Mesenteric fat pad (tissue), 1 donor: ENCODE results near the gene UGT1A10. TPM values are rescaled to one million over a fixed set of nuclear protein-coding genes. Genes with fewer than 3 reads are reported as not detected.

ENCODE experiments used
- DNase-seq: peaks from one replicate; pipeline ENCODE4 v3.0.0-alpha.2; 2020; ENCODE audit warnings: low spot score
- total RNA-seq: library from RNA; stranded (reverse); fragmentation: NEBNext Ultra II Directional; extraction: Animal tissue kit (Norgen Biotek cat#: 25700); gene quantifications from one replicate; pipeline ENCODE4 v1.2.1, GENCODE V29; 2021
- donor health status: DM: yes; HTN: yes; CAD: no.

The UGT1A10 gene
- total RNA-seq, 1 donor from 2014 or later: not detected

- peak; percentile 82 for DNase-seq
Observed at GRCh38 chr2:233819884-233820773, 183.9 kb downstream of the UGT1A10 start.

GRCh38 chr2:233820774-233821105 lies 184.5 kb downstream of the UGT1A10 start:
- DNase-seq: peak; percentile 47

GRCh38 chr2:233821196-233821595 lies 184.9 kb downstream of the UGT1A10 start:
- DNase-seq: no peak

DNA sequence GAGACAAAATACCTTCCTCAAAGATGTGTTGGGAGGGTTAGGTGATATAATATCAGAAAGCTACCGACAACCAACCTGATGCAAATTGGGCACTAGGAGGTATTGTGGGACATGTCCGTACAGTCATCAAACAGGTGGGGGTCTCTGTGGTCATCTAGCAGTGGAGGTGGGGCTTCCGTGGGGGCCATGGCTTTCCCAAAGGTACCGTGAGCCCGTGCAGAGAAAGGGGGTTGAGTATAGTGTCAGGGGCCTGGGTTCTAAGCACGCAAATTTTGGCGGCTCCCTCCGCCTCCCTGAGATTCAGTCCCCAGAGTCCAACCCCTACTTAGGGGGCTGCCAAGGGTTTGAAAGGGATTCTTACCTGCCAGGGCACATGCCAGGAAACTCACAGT lies 185.5 kb downstream of the UGT1A10 start:
- DNase-seq: peak; percentile 71

GRCh38 chr2:233822101-233822771 lies 186.0 kb downstream of the UGT1A10 start:
- peak; percentile 85 for DNase-seq

Other genes with a start within 250 kb of the UGT1A10 start
- gene USP40, start 69.7 kb upstream of the UGT1A10 start, total RNA-seq: 39.0 TPM
- not detected for gene UGT1A8, start 18.8 kb upstream of the UGT1A10 start, total RNA-seq
- not detected for gene UGT1A9, start 35.5 kb downstream of the UGT1A10 start, total RNA-seq
- 0.80 TPM for gene UGT1A7, start 45.5 kb downstream of the UGT1A10 start, total RNA-seq
- not detected for gene UGT1A6, start 56.4 kb downstream of the UGT1A10 start, total RNA-seq
- gene UGT1A5, start 76.5 kb downstream of the UGT1A10 start, total RNA-seq: not detected
- gene UGT1A4, start 82.3 kb downstream of the UGT1A10 start, total RNA-seq: not detected
- not detected for gene UGT1A3, start 92.6 kb downstream of the UGT1A10 start, total RNA-seq
- gene UGT1A1, start 123.8 kb downstream of the UGT1A10 start, total RNA-seq: 0.32 TPM
- not detected for gene MROH2A, start 141.9 kb downstream of the UGT1A10 start, total RNA-seq
- 0.55 TPM for gene HJURP, start 218.1 kb downstream of the UGT1A10 start, total RNA-seq